Activated CD8-positive, alpha-beta memory T cell treated with anti-CD3 and anti-CD28 coated beads for 1 hour (primary cell): ENCODE measurements around the gene PGGHG.
"Not testable (repeated sequence)": the region's sequence is repeated elsewhere in the genome, so short reads cannot be mapped to it uniquely, and the experiment has no call there.

ENCODE experiments used
- DNase-seq, 2 donors: peaks; one replicate each; pipeline ENCODE4 v3.0.0-alpha.2; 2020; ENCODE audit warnings: low read depth in 1 of 2; ENCODE audit errors: extremely low read depth in 1 of 2

PGGHG gene

DNA sequence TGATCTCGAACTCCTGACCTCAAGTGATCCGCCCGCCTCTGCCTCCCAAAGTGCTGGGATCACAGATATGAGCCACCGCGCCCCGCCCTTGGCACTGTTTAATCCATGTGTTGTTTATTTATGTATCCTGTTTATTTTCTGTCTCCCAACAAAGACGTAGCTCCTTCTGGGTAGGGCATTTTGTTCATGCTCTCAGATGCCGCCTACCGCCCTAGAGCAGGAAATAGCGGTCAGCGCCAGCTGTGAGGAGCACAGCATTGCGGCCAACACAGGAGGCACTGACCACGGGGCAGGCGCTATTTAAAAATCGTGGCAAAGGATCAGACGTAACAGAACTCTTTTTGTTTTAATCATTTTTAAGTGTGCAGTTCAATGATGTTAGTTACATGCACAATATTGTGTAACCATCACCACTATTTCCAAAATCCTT, 20.2 kb upstream of the PGGHG start:
- not testable (repeated sequence) for DNase-seq

DNA sequence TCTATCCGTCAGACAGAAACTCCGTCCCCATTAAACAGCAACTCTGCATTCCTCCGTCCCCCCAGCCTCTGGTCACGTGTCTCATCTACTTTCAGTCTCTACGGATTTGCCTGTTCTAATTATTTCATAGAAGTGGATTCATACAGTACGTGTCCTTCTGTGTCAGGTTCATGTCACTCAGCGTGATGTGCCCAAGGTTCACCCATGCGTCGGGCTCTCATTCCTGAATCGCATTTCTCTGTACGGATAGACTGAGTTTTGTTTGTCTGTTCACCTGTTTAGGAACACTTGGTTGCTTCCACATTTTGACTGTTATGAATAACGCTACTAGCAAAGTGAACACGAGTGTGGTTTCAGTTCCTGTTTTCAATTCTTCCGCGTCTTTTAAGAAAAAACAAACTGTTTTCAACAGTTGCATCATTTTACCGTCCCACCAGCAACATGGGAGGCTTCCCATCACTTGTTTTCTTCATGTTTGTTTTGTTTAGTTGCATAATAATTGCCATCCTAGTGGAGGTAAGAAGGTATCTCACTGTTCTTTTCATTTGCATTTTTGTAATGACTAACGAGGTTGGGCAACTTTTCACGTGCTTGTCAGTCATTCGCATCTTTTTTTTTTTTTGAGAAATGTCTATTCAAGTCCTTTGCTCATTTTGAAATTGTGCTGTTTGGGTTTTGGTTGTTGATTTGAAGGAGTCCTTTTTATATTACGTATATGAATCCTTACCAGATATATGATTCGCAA, 19.6 kb upstream of the PGGHG start:
- DNase-seq = no peak

DNA sequence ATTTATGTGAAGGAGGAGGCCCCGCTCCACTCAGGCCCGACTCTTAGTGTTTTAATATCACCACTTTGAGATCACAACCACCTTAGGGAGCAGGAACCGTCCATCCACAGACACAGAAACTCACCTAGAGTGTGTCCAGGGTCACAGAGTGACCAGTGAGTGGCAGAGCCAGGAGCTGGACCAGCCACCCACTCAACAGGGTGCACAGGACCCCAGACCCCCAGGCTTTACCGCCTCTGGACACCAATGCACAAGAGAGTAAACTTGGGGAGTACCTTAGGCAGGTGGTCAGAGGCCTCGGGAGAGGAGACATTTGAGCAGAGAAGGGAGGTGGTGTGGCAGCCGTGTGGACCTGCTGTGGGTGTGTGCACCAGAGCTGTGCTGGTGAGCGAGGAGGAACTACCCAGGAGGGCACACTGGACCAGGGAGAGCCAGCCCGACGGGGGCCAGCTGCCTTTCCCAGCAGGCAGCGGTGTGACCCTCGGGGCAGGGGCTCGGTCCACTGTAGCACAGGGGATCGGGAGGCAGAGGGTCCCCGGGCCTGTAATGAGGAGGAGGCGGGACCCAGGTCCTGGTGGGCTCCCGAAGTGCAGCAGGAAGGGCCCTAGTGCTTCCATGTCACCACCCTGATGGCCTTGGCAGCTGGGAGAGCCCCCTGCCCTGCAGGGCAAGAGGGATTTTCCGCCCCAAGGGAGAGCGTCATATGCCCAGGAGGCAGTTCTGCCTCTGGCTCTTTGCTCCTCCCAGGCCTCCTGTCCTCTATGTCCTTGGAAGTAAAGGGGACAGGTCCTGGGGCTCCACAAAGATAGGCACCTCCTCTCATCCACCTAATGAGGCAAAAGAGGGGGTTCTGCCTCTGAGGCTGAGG, 18.2 kb upstream of the PGGHG start:
- no peak for DNase-seq

DNA sequence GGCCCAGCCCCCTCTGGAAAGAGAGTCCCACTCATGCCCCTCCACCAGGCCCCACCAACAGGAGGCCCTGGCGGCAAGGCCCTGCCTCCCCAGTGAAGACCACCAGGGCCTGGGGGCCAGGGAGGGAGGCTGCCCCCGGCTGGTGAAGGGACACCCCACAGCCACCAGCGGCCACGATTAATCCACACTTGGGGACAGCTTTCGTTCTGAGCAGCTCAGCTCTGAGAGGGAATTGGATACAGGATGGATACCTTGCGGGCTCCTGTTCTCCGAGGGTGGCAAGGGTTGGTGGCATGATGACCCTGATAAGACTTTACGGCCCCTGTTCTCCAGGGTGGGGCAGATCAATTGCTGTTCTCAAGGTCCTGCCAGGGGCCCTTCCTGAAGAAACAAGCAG, 17.6 kb upstream of the PGGHG start:
- no peak for DNase-seq

DNA sequence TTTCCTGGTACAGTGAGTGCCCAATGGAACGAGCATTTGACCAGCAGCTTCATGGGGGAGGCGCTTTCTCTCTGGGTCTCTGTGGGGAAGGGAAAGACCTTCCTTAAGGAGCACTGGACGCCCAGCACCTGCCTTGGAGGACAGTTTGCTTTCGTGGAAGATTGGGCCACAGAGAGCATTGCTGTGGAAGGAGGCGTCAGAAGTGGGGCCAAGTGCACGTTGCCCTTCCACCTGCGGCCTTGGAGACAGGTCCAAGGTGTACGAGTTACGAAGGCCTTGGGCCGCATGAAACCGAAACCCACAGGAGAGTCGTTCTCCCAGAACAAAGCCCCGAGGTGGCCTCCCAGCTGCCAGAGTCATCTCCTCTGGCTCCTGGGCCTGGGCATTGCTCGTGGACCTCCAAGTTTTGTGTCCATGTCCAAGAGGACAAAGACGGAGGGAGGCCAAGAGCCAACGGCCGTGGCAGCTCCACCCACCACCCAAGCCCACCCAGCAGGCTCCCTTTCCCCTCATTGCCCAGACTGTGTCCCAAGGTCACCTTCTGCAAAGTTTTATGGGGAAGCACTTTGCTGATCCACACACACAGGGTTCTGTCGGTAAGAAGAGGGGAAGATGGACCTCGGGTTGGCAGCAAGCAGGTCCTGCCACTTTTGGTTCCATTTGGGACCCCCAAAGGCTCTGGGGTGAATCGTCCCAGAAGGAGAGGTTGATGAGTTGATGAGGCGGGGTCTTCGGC, 16.6 kb upstream of the PGGHG start:
- no peak for DNase-seq

DNA sequence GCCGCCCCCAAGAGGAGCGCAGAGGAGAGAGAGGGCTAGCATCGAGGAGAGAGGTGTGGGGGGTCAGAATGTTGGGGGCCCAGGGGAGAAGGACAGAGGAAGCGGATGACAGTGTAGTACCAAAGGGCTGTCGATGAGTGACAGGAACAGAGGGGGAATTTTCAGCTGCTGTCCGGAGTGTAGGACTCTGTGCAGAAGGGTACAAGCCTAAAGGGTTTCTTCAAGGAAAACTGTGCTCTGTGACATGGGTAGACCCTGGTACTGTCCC, 16.1 kb upstream of the PGGHG start:
- no peak for DNase-seq

DNA sequence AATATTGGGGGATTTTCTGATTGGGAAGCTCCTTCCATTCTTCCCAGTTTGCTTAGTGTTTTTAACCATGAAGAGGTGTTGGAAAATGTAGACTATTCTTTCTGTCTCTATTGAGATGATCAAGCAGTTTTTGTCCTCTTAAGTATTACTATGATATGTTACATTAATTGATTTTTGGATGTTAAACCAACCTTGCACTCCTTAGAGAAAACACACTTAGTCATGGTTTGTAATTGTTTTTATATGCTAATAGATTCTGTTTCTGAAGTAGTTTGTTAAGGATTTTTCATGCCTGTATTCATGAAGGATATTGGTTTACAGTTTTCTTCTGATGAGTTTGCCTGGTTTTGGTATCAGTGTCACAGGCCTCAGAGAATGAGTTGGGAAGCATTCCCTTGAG, 12.7 kb upstream of the PGGHG start:
- DNase-seq = no peak

DNA sequence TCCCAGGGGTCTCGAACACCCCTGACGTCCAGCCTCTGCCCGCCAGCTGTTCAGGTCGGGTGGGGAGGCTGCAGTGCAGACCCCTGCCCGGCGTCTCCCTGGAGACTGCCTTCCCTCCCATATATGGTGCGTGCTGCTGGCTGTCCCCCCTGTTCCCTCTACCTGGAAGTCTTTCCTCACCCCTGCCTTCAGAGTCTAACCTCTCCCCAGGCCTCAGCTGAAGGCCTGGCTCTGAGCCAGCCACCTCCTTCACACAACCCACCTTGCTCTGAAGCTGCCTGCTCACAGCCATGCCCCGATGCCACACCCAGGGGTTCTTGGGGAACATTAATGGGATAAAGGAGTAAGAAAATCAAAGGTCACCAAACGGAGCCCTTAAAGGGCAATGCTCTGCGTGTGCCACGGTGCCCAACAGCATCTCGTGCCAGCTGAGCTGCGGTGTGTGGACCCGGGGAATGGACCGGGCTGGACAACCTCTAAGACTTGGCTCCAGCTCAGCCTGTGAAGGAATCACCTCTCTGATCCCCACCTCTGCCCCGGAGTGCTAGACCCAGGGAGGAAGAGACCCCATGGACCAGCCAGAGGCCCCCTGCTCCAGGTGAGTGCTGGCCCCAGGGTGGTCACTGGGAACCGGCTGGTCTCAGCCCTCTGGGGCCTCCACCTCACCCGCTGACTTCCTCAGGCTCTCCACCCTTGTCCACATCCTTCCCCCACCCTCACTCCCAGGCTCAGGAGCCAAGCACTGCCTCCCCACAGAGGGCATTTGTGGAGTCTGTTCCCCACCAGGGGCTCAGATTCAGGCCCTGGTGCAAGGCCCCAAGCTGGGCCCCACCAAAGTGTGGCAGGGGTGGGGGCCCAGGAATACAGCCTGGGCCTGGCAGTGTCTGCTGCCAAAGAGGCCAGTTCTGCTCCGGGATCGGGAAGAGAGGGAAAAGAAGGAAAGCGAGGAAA, 10.7 kb upstream of the PGGHG start, which contains the start of gene NLRP6:
NLRP6 (plus strand) TSS at position 407 of the 951 bp plus-strand sequence; CDS start at position 570, 163 bp downstream.
- no peak for DNase-seq

DNA sequence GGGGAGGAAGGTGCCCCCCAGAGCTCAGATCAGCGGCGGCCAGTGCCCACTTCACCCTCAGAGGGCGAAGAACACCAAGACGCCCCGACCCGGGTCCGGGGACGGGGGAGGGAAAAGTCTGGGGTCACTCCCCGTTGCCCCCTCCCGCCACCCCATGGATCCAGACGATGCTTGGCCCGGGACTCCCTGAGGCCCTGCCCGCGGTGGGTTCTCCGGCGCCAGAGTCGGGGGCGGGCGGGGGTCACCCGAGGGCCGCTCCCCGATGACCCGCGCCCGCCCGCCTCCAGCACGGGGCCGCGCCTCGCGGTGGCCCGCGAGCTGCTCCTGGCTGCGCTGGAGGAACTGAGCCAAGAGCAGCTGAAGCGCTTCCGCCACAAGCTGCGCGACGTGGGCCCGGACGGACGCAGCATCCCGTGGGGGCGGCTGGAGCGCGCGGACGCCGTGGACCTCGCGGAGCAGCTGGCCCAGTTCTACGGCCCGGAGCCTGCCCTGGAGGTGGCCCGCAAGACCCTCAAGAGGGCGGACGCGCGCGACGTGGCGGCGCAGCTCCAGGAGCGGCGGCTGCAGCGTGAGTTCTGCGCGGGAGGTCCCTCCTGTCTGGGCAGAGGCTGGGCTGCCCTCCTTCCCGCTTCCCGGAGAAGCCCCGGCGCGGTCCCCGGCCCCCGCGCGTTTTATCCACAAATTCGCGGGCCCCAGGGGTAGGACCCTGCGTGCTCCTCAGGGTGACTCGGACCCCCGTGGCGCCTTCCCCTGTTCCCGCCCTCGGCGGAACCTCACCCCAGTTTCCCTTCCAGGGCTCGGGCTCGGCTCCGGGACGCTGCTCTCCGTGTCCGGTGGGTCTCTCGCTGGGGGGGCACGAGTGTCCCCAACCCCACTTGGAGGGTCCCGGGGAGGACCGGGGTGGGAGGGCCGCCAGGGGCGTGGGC, 9.6 kb upstream of the PGGHG start:
- DNase-seq = no peak

DNA sequence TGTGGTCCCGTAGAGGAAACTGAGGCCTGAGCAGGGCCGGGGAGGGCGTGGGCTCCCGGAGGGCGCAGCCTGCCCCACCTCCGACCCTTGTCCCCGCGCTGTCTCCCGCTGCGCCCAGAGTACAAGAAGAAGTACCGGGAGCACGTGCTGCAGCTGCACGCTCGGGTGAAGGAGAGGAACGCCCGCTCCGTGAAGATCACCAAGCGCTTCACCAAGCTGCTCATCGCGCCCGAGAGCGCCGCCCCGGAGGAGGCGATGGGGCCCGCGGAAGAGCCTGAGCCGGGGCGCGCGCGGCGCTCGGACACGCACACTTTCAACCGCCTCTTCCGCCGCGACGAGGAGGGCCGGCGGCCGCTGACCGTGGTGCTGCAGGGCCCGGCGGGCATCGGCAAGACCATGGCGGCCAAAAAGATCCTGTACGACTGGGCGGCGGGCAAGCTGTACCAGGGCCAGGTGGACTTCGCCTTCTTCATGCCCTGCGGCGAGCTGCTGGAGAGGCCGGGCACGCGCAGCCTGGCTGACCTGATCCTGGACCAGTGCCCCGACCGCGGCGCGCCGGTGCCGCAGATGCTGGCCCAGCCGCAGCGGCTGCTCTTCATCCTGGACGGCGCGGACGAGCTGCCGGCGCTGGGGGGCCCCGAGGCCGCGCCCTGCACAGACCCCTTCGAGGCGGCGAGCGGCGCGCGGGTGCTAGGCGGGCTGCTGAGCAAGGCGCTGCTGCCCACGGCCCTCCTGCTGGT, 8.8 kb upstream of the PGGHG start:
- DNase-seq = no peak

DNA sequence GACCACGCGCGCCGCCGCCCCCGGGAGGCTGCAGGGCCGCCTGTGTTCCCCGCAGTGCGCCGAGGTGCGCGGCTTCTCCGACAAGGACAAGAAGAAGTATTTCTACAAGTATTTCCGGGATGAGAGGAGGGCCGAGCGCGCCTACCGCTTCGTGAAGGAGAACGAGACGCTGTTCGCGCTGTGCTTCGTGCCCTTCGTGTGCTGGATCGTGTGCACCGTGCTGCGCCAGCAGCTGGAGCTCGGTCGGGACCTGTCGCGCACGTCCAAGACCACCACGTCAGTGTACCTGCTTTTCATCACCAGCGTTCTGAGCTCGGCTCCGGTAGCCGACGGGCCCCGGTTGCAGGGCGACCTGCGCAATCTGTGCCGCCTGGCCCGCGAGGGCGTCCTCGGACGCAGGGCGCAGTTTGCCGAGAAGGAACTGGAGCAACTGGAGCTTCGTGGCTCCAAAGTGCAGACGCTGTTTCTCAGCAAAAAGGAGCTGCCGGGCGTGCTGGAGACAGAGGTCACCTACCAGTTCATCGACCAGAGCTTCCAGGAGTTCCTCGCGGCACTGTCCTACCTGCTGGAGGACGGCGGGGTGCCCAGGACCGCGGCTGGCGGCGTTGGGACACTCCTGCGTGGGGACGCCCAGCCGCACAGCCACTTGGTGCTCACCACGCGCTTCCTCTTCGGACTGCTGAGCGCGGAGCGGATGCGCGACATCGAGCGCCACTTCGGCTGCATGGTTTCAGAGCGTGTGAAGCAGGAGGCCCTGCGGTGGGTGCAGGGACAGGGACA, 8.0 kb upstream of the PGGHG start:
- no peak for DNase-seq

DNA sequence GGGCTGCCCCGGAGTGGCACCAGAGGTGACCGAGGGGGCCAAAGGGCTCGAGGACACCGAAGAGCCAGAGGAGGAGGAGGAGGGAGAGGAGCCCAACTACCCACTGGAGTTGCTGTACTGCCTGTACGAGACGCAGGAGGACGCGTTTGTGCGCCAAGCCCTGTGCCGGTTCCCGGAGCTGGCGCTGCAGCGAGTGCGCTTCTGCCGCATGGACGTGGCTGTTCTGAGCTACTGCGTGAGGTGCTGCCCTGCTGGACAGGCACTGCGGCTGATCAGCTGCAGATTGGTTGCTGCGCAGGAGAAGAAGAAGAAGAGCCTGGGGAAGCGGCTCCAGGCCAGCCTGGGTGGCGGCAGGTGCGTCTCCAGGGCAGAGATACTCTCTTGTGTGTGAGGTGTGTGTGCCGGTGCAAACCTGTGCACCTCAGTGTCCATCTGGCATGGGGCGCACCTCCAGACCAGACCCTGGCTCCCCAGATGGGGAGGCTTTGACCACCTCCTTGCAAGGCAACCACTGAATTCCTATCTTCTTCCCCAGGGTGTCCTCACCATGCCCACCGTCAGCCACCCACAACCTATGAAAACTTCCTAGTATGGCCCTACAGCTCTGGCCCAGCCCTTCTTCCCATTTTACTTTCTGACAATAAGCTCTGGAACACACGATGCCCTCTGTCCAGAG, 7.3 kb upstream of the PGGHG start:
- DNase-seq = no peak

DNA sequence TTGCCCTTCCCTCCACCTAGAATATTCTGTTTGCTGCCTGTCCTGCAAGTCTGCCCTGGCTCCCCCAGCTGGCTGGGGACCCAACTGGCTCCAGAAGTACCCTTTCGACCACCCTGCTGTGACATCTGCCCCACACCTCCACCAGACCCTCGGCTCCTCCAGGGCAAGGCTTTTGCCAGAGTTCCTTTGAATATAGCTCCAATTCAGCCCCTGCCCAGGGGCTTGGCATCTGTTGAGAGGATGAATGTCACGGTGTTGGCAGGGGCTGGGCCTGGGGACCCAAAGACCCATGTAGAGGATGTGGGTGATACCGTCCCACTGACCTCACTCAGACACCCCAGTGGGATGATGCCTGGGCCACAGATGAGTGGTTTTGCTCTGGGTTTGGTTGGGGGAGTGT, 6.8 kb upstream of the PGGHG start:
- DNase-seq = no peak

DNA sequence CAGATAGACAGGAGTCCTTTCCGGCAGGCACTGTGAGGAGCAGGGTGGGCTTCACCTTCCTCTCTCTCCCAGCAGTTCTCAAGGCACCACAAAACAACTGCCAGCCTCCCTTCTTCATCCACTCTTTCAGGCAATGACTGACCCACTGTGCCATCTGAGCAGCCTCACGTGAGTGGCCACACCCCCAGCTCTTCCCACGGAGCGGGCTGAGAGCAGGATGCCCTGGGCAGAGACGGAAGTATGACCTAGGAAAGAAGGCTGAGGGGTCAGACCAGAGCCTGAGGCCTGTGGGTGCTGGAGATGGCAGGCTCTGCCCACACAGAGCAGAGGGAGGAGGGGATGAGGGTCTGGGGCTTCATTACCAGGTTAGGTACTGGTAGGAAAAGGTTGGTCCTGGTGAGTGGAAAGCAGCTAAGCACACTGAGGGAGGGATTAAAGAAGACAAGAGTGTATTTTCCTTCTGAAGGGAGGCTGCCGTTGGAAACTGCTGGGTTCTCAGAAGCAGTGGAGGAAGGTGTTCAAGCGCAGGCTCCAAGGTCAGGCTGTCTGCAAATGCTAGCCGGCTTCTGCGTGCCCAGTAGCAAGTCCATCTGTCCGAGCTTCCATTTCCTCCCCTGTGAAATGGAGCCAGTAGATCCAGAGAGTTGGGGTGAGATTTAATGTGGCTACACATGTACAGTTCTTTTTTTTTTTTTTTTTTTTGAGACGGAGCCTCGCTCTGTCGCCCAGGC, 6.1 kb upstream of the PGGHG start:
- DNase-seq = no peak

DNA sequence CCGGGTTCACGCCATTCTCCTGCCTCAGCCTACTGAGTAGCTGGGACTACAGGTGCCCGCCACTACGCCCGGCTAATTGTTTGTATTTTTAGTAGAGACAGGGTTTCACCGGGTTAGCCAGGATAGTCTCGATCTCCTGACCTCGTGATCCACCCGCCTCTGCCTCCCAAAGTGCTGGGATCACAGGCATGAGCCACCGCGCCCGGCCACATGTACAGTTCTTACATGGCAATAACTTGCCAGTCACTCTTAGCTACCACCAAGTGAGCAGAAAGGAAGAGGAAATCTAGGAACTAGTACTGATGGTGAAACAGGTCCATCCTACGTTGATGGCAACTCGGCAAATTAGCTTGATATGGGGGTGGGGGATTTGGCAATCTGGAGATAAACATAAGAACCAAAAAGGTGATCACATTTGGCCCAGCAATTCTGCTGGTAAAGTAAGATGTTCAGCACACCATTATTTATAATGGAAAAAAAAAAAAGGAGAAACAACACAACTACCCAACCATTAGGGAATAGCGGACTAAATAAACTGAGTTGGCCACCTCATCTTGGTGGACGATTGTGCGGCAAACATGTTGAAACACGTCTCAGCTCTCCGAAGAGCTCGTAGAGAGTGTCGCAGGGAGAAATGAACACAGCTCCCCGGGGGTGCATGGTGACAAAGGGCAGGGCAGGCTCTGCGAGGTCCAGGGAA, 5.4 kb upstream of the PGGHG start:
- DNase-seq = no peak
